Nucleus accumbens (tissue), 56 donors: ENCODE data around the gene IQGAP1.
"Not testable (repeated sequence)": the region's sequence is repeated elsewhere in the genome, so short reads cannot be mapped to it uniquely, and the experiment has no call there.

Experiments used
- DNase-seq, 56 donors: peaks; one replicate each; lab custom pipeline; 2025; lab: John Stamatoyannopoulos, UW

The IQGAP1 gene, protein sequence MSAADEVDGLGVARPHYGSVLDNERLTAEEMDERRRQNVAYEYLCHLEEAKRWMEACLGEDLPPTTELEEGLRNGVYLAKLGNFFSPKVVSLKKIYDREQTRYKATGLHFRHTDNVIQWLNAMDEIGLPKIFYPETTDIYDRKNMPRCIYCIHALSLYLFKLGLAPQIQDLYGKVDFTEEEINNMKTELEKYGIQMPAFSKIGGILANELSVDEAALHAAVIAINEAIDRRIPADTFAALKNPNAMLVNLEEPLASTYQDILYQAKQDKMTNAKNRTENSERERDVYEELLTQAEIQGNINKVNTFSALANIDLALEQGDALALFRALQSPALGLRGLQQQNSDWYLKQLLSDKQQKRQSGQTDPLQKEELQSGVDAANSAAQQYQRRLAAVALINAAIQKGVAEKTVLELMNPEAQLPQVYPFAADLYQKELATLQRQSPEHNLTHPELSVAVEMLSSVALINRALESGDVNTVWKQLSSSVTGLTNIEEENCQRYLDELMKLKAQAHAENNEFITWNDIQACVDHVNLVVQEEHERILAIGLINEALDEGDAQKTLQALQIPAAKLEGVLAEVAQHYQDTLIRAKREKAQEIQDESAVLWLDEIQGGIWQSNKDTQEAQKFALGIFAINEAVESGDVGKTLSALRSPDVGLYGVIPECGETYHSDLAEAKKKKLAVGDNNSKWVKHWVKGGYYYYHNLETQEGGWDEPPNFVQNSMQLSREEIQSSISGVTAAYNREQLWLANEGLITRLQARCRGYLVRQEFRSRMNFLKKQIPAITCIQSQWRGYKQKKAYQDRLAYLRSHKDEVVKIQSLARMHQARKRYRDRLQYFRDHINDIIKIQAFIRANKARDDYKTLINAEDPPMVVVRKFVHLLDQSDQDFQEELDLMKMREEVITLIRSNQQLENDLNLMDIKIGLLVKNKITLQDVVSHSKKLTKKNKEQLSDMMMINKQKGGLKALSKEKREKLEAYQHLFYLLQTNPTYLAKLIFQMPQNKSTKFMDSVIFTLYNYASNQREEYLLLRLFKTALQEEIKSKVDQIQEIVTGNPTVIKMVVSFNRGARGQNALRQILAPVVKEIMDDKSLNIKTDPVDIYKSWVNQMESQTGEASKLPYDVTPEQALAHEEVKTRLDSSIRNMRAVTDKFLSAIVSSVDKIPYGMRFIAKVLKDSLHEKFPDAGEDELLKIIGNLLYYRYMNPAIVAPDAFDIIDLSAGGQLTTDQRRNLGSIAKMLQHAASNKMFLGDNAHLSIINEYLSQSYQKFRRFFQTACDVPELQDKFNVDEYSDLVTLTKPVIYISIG (N-terminal part only)

GRCh38 chr15:90387534-90388461 lies at the start of gene IQGAP1:
IQGAP1 (plus strand) TSS chr15:90388242; CDS start chr15:90388342, 100 bp downstream.
- DNase-seq, result peak; percentile 59 to 97 (median 93)

- no peak for DNase-seq
Measured at GRCh38 chr15:90338532-90338931, 49.5 kb upstream of the IQGAP1 start.

DNA sequence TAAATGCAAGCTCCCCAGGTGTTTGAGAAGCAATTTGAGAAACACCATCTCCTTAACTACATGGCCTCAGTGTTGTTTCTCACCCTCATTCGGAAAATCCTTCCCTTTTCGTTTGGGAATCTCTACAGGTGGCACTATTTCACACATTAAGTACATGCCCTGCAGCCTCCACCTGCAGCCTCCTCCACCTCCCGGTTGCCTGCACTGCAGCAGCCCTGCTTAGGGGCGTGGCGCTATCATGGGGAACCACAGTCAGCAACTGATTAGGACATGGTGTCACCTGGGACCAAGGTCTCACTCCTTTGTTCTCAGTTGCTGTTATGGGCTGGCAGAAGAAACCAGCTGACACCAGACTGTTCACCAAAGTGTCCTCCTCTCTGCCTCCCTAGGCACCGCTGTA lies 47.7 kb upstream of the IQGAP1 start:
- DNase-seq, result no peak

DNA sequence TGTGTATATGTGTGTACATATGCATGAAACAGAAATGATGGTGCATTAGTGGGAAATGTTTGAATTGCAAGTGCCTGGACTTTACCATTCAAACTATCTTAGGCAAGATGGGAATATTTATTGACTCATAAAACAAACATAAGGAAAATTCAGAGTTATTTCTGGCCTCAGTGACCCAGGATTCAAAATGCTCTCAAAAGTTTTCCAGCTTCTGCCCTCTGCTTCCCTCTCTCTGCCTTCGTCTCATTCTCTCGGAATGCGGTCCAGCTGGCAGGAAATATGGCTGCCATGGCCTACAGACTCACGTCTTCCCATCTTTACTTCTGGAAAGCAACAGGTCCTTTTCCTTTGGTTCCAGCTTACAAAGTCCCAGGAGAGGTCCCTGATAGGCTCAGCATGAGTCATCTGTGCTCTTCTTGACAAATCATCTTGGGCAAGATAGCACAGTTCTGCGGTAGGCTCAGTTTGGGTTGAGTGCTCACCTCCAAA lies 44.7 kb upstream of the IQGAP1 start:
- DNase-seq, result no peak

DNA sequence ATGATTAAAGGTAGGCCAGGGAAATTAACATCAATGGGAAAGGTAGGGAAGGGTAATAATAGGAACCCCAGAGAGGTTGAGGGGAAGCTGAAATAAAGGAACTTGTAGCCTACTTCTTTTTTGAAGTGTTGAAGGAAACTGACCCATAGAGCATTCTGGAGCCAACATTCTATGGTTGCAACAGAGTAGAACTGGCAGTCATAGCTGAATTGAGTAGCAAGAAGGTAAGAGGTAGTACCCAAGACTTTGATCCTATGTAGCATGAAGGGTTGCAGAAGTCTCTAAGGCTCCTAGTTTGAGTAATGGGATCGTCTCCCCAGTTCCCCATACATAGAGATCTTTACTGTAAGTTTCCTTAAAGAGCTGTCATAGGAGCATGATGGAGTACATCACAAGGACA lies 43.4 kb upstream of the IQGAP1 start:
- DNase-seq, result no peak

GRCh38 chr15:90345857-90346256 lies 42.2 kb upstream of the IQGAP1 start:
- DNase-seq, result no peak

- DNase-seq, result not testable (repeated sequence)
Measured at GRCh38 chr15:90347431-90348065, 40.5 kb upstream of the IQGAP1 start.

DNA sequence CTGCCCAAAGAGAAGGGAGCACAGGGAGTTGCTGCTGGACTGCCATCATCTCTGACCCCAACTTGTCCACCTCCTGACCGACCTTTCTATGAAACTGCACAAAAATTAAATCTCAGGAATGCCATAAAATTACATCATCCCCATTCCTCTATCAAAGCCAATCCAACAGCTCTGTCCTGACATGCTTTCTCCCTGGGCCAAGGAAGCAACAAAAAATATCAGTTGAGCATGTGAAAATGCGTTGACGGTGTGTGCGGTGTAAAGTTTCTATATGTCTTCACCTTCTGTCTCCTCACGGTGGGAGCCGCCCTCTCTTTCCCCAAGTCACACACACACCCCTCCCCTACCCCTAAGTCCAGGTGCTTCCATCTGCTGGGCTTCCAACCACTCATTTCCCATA lies 39.6 kb upstream of the IQGAP1 start:
- no peak for DNase-seq

DNA sequence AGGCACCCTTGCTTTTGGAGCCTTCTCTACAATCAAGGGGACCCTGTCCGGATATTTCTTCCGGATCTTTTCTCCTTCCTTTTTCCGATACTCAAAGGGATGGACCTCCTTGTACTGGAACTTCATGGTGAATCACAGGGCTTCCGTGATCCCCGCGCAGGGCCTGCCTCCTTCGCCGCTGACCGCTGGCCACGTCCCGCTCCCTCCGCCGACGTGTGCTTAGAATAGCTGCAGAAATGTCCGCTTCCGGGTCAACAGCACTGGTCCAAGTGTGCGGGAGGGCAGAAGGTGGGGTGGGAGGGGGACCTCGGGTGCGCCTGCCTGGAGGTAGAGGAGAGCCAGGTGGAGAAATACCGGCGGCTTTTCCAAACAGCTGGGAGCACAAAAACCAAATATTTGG lies 39.0 kb upstream of the IQGAP1 start:
- no peak for DNase-seq

DNA sequence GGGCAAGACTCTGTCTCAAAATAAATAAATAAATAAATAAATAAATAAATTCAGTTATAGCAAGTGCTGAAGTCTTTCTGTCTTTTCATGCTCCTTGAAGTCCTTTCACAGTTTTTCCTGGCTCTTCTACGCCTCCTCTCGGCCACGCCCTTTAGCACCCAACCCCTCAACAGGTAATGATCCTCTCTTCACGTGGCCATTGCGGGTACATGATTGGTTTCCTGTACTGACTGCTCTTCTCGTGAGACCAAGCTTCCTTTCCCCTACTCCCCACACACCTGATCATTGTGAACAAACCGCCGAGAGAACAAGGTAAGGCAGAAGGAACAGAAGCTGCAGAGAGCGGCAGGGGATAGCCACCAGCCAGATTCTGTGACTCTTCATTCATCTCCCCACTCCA lies 38.2 kb upstream of the IQGAP1 start:
- no peak for DNase-seq

DNA sequence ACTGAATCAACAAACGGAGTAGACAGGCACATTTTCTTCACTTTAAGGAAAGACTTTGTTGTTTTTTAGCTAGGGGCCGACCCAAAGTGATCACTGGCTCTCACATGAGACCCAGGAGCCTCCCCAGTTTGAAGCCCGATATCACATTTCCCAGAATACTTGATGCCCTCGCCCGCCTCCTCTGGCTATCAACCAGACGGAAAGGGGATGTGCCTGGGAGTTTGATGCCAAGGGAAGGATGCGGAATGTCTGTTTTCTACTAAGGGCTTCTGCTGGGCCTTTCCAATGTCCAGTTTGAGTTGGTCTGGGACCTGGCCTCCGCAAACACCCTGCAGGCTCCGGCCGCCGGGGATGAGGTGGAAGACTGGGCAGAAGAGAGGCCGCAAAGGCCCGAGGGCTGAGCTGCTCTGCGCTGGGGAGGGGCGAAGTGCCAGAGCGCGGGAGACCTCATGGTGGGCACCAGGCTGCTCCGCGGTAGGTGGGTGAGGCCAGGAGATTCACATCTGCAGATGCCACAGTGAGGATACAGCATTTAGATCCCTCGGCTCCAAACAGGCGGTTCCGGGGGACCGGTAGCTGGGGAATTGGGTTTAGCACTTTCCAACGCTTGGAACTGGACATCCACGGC lies 36.4 kb upstream of the IQGAP1 start:
- peak in 1 of 56 donors; percentile 26 for DNase-seq

DNA sequence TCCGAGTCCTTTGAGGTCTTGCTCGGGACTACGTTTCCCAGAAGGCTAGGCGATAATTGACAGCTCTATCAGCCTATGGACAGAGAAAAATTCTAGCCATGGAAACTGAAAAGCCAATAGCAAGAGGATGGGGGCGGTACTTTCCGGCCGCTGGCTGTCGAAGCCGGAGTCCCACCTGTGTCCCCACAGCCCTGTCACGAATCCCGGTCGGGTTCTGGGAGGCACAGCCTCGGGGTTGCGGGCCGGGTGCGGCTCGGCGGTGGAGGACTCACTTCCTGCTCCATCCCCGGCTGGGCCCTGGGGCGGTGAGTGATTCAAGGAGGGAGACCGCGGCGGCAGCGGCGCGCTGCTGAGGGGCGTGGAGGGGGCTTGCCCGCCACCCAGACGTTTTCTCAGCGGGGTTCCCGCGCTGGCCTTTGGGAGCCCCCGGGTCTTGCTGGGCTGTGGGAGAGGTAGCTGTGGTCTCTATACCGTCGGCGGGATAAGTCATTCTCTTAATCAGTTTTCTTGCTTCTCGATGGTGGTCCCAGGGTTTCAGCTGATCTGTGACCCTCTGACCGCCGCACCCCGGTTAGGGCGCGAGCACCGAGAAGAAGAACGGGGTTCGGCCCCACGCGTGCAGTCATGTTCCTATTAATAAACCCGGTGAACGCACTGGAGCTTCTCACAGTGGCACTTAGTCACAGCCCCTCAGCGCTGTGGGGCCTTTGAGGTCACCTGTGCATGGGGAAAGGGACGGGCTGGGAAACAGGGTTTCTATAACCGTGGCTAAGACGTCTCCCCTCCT lies 35.7 kb upstream of the IQGAP1 start, which contains the start of gene ZNF774:
Gene ZNF774 (plus strand): TSS at position 178 of the 787 bp plus-strand sequence. CDS start 2,377 bp downstream, outside the sequence.
- peak; percentile 40 to 95 (median 83) for DNase-seq

DNA sequence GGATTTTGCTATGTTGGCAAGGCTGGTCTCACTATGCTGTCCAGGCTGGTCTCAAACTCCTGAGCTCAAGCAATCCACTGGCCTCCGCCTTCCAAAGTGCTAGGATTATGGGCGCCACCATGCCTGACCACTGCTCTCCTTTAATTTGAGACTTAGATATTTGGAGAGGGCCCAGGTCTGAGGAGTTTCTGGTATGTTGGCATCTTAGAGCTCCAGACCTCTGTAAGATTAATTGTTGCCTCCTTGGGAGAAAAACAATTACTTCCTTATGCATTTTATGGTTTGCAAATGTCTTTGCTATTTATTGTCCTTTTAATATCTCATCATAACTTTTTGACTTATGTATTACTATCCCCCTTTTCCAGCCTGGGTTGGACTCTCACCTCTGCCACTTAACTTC lies 33.1 kb upstream of the IQGAP1 start:
- no peak for DNase-seq

DNA sequence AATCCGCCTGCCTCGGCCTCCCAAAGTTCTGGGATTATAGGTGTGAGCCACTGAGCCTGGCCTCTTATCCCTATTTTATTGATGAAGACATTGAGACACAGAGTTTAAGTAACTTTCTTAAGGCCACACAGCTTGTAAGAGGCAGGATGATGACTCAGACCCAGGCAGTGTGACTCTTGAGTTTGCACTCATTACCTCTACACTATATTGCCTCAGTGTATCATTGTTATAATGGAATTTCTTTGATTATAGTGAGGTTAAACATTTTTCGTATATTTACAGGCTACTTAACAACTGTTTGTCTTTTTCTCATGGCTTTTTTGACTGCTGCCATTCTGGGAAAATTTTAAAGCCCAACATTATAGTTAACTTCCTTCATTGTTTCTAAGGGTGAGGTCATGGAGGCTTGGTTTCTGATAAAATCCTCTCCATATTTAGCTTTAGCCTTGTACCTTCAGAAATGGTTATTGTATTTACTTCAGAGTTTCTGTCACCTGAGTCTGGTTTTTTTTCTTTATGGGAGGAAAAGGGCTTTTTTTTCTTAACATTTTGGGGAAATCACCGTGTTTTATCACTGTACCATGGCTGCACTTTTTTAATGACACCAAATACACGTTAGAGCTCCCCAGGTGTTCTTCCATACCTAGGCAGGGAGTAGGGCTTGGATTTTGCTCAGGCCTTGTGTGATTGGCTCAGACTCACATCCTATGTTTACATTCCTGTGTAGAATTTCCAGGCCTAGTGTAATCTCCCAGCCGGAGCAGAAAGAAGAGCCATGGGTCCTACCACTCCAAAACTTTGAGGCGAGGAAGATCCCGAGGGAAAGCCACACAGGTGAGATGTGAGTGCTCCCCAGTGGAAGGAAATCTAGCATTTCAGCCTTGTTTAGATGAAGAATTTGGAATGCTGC lies 29.7 kb upstream of the IQGAP1 start:
- DNase-seq, result no peak

GRCh38 chr15:90360746-90361145 lies 27.3 kb upstream of the IQGAP1 start:
- no peak for DNase-seq

GRCh38 chr15:90362936-90363212 lies 25.2 kb upstream of the IQGAP1 start:
- DNase-seq, result peak in 4 of 56 donors; percentile 5 to 24 (median 8)

- no peak for DNase-seq
Measured at GRCh38 chr15:90364251-90364650, 23.8 kb upstream of the IQGAP1 start.
